ENCODE data around the gene RXRA. TPM values are rescaled to one million over a fixed set of nuclear protein-coding genes. Genes with fewer than 3 reads are reported as not detected.

Gene RXRA
- total RNA-seq, 1 donor from 2014 or later: 33.4 TPM

GRCh38 chr9:134340475-134341160 is 14.4 kb downstream of the RXRA start:
- no peaks in the 10 kb centered on the region for H3K36me3 Mint-ChIP-seq (ENCODE audit: low read depth, unreplicated experiment)
- no peaks in the 10 kb centered on the region for H3K27me3 ChIP-seq (ENCODE audit: insufficient read depth, low read length)
- no peak for TF ChIP-seq EZH2 (IDR thresholded peaks at IDR 0.05; ENCODE audit: insufficient read depth, low read length)
- TF ChIP-seq CTCF (IDR thresholded peaks at IDR 0.05; ENCODE audit: insufficient read depth, low read depth, low read length): no peak
- no peak for FAIRE-seq
- H3K4me2 ChIP-seq (ENCODE audit: low read length): no peak overlapping the region
- H3K4me1 Mint-ChIP-seq (ENCODE audit: low read depth, unreplicated experiment): peaks cover 12% of the 10 kb centered on the region
- H2AFZ ChIP-seq (ENCODE audit: low read depth, low read length): no peak overlapping the region
- H3K27ac Mint-ChIP-seq (ENCODE audit: unreplicated experiment): no peak overlapping the region
- no peaks in the 10 kb centered on the region for H3K9me3 ChIP-seq (ENCODE audit: insufficient read depth, low read depth, low read length)
- no peaks in the 10 kb centered on the region for H3K27me3 Mint-ChIP-seq (ENCODE audit: low read depth, unreplicated experiment)
- no peak for DNase-seq (ENCODE audit: low read depth)
- peaks cover 19% of the 10 kb centered on the region for H3K4me1 ChIP-seq (ENCODE audit: insufficient read depth, low read length)
- no peaks in the 10 kb centered on the region for H3K9me3 Mint-ChIP-seq (ENCODE audit: unreplicated experiment)
- H3K4me3 Mint-ChIP-seq (ENCODE audit: unreplicated experiment): no peak overlapping the region
- H3K27ac ChIP-seq (ENCODE audit: low read depth, low read length): no peak overlapping the region
- H4K20me1 ChIP-seq (ENCODE audit: insufficient read depth, low read length): peaks cover 100% of the 10 kb centered on the region
- no peak overlapping the region for H3K4me3 ChIP-seq (ENCODE audit: insufficient read depth, low read depth, low read length)
- H3K9ac ChIP-seq (ENCODE audit: low read length): no peak overlapping the region
- H3K36me3 ChIP-seq (ENCODE audit: insufficient read depth, low read length): no peaks in the 10 kb centered on the region
- H3K79me2 ChIP-seq (ENCODE audit: insufficient read depth, low read length): peaks cover 99% of the 10 kb centered on the region

GRCh38 chr9:134341306-134341705 is 15.1 kb downstream of the RXRA start:
- Histone ChIP-seq H3K4me2 (ENCODE audit: low read length) (no peak overlapping the region), H3K79me2 (ENCODE audit: insufficient read depth, low read length) (peaks cover 99% of the 10 kb centered on the region), H3K9me3 (ENCODE audit: insufficient read depth, low read depth, low read length) (no peaks in the 10 kb centered on the region), H3K27me3 (ENCODE audit: insufficient read depth, low read length) (no peaks in the 10 kb centered on the region), H2AFZ (ENCODE audit: low read depth, low read length) (no peak overlapping the region), H3K27ac (ENCODE audit: low read depth, low read length) (no peak overlapping the region), H3K4me3 (ENCODE audit: insufficient read depth, low read depth, low read length) (no peak overlapping the region), H3K9ac (ENCODE audit: low read length) (no peak overlapping the region), H4K20me1 (ENCODE audit: insufficient read depth, low read length) (peaks cover 100% of the 10 kb centered on the region), H3K4me1 (ENCODE audit: insufficient read depth, low read length) (peaks cover 19% of the 10 kb centered on the region), H3K36me3 (ENCODE audit: insufficient read depth, low read length) (no peaks in the 10 kb centered on the region)
- DNase-seq (ENCODE audit: low read depth): no peak
- H3K9me3 Mint-ChIP-seq (ENCODE audit: unreplicated experiment): no peaks in the 10 kb centered on the region
- no peak for TF ChIP-seq EZH2 (IDR thresholded peaks at IDR 0.05; ENCODE audit: insufficient read depth, low read length)
- TF ChIP-seq CTCF (IDR thresholded peaks at IDR 0.05; ENCODE audit: insufficient read depth, low read depth, low read length): no peak
- H3K27me3 Mint-ChIP-seq (ENCODE audit: low read depth, unreplicated experiment): no peaks in the 10 kb centered on the region
- peaks cover 12% of the 10 kb centered on the region for H3K4me1 Mint-ChIP-seq (ENCODE audit: low read depth, unreplicated experiment)
- FAIRE-seq: no peak
- no peak overlapping the region for H3K4me3 Mint-ChIP-seq (ENCODE audit: unreplicated experiment)
- no peak overlapping the region for H3K27ac Mint-ChIP-seq (ENCODE audit: unreplicated experiment)
- H3K36me3 Mint-ChIP-seq (ENCODE audit: low read depth, unreplicated experiment): no peaks in the 10 kb centered on the region

Data from astrocyte (in vitro differentiated cells and primary cell).